ENCODE measurements around the gene TENM4.
A peak's percentile ranks its signal among the peaks of the same experiment; 100 is the strongest.

TENM4 gene

GRCh38 chr11:79007771-79008402 lies 432.9 kb downstream of the TENM4 start:
- Histone ChIP-seq H3K36me3 (ENCODE audit: control insufficient read depth in 2 of 2, insufficient read depth in 1 of 2, low read length in 2 of 2) (no peaks in the 10 kb centered on the region), H3K9me3 (ENCODE audit: control insufficient read depth, insufficient read depth, low read depth, low read length) (no peaks in the 10 kb centered on the region), H3K4me3 (ENCODE audit: low read depth, low read length) (no peak overlapping the region), H3K27ac (ENCODE audit: extremely low read depth, low read depth, low read length) (no peak overlapping the region), H3K4me1 (ENCODE audit: control insufficient read depth, insufficient read depth, low read length) (no peaks in the 10 kb centered on the region)
- ChIA-PET POLR2A (no interaction called here), CTCF (interaction anchor here (0.6 to 1.4 kb wide), 3 partner anchors 44 to 361 kb away, joined by 3 to 4 read pairs (median 3); no protein-coding TSS in a partner anchor)
- TF ChIP-seq ZNF335 (tag by site-specific recombination; conservative IDR thresholded peaks at IDR 0.05) (peak; percentile 30), ZNF645 (tag by site-specific recombination; IDR thresholded peaks at IDR 0.05) (no peak), ZNF830 (tag by site-specific recombination; IDR thresholded peaks at IDR 0.05; ENCODE audit: low read depth) (no peak), ATF2 (tag by site-specific recombination; IDR thresholded peaks at IDR 0.05; ENCODE audit: low read depth) (no peak), ZNF561 (tag by site-specific recombination; IDR thresholded peaks at IDR 0.05; ENCODE audit: borderline replicate concordance) (peak; percentile 67), IKZF3 (tag by site-specific recombination; IDR thresholded peaks at IDR 0.05) (peak; percentile 25; the same call in 1 of the 2 replicates), ZIC2 (tag by site-specific recombination; IDR thresholded peaks at IDR 0.05) (peak; percentile 81), ZNF423 (tag by site-specific recombination; IDR thresholded peaks at IDR 0.05) (peak; percentile 69; the same call in 1 of the 2 replicates), ZSCAN30 (tag by site-specific recombination; IDR thresholded peaks at IDR 0.05) (peak; percentile 48; the same call in 1 of the 2 replicates), OSR2 (tag by site-specific recombination; IDR thresholded peaks at IDR 0.05) (0 out of 2 replicates have a peak, but pooled peaks have one; percentile 19), GLIS1 (tag by site-specific recombination; IDR thresholded peaks at IDR 0.05) (peak; percentile 41), PRDM6 (tag by site-specific recombination; IDR thresholded peaks at IDR 0.05) (0 out of 2 replicates have a peak, but pooled peaks have one; percentile 11), ZNF146 (tag by site-specific recombination; IDR thresholded peaks at IDR 0.05) (no peak), ZNF133 (tag by site-specific recombination; IDR thresholded peaks at IDR 0.05) (no peak), ZFHX2 (tag by site-specific recombination; conservative IDR thresholded peaks at IDR 0.05) (no peak), PRDM4 (tag by site-specific recombination; IDR thresholded peaks at IDR 0.05) (peak; percentile 86), ZNF639 (tag by site-specific recombination; IDR thresholded peaks at IDR 0.05) (no peak), MZF1 (tag by site-specific recombination; IDR thresholded peaks at IDR 0.05; ENCODE audit: borderline replicate concordance) (no peak), ZBTB44 (tag by site-specific recombination; IDR thresholded peaks at IDR 0.05) (peak; percentile 30; the same call in 1 of the 2 replicates), ZNF341 (tag by site-specific recombination; IDR thresholded peaks at IDR 0.05; ENCODE audit: low read depth) (0 out of 2 replicates have a peak, but pooled peaks have one; percentile 18)
